ENCODE data around the gene GADL1.

Gene GADL1

GRCh38 chr3:30753766-30754165 is 140.7 kb downstream of the GADL1 start:
- no peak for DNase-seq

GRCh38 chr3:30752970-30753369 is 141.5 kb downstream of the GADL1 start:
- DNase-seq, result peak; percentile 27

GRCh38 chr3:30752491-30752890 is 142.0 kb downstream of the GADL1 start:
- DNase-seq, result no peak

GRCh38 chr3:30751610-30752299 is 142.7 kb downstream of the GADL1 start:
- DNase-seq, result peak; percentile 9

- DNase-seq, result no peak
Measured at GRCh38 chr3:30750967-30751366, 143.5 kb downstream of the GADL1 start.

GRCh38 chr3:30749230-30749629 is 145.2 kb downstream of the GADL1 start:
- DNase-seq, result no peak

- peak; percentile 66 for DNase-seq
Measured at GRCh38 chr3:30747771-30748281, 146.6 kb downstream of the GADL1 start.

- DNase-seq, result no peak
Measured at GRCh38 chr3:30743641-30744317, 150.7 kb downstream of the GADL1 start.

GRCh38 chr3:30742796-30743619 is 151.5 kb downstream of the GADL1 start:
- DNase-seq, result no peak

GRCh38 chr3:30741889-30742288 is 152.6 kb downstream of the GADL1 start:
- no peak for DNase-seq

- DNase-seq, result no peak
Measured at GRCh38 chr3:30738605-30739004, 155.9 kb downstream of the GADL1 start.

- no peak for DNase-seq
Measured at GRCh38 chr3:30737743-30738499, 156.5 kb downstream of the GADL1 start.

- DNase-seq, result no peak
Measured at GRCh38 chr3:30733696-30734095, 160.8 kb downstream of the GADL1 start.

GRCh38 chr3:30733209-30733608 is 161.3 kb downstream of the GADL1 start:
- DNase-seq, result no peak

- DNase-seq, result no peak
Measured at GRCh38 chr3:30730967-30731366, 163.5 kb downstream of the GADL1 start.

GRCh38 chr3:30729936-30730335 is 164.5 kb downstream of the GADL1 start:
- DNase-seq, result no peak

- no peak for DNase-seq
Measured at GRCh38 chr3:30729512-30729911, 164.9 kb downstream of the GADL1 start.

GRCh38 chr3:30728143-30728542 is 166.3 kb downstream of the GADL1 start:
- DNase-seq, result no peak

- no peak for DNase-seq
Measured at GRCh38 chr3:30724863-30725262, 169.6 kb downstream of the GADL1 start.

GRCh38 chr3:30723211-30723610 is 171.2 kb downstream of the GADL1 start:
- no peak for DNase-seq

GRCh38 chr3:30721314-30721634 is 173.2 kb downstream of the GADL1 start:
- DNase-seq, result no peak

- DNase-seq, result peak; percentile 51
Measured at GRCh38 chr3:30720586-30721313, 173.7 kb downstream of the GADL1 start.
